ENCODE data around the gene CACNA1C. TPM values are rescaled to one million over a fixed set of nuclear protein-coding genes. Genes with fewer than 3 reads are reported as not detected.

The CACNA1C gene
- total and polyA plus RNA-seq, 2 of the 4 experiments (the other 2 are of a cell fraction) = 1.6 to 2.6 TPM

DNA sequence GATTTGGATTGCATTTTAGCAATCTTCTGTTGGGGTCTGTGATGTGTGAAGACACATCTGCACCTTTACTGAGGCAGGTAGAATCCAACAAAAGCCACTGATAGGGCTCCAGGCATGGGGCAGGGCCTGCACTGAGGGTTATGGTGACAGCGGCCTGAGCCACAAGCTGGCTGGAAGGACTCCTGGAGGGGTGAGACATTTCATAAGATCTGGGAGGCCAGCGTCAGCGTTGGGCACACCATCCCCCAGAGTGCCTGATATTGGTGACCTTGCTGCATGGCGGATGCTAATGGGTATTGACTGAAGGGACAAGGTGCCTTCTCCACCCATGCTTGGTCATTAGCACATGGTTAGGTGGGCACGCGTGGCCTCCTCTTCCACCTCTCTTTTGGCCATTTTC is 187.6 kb downstream of the CACNA1C start:
- no peak overlapping the region for H2BK20ac ChIP-seq (ENCODE audit: low read depth, low read length)
- no TSS peak for BruUV-seq (replicated peaks)
- H2AK9ac ChIP-seq (replicated peaks; ENCODE audit: low read depth, low read length, poor library complexity) = no peak overlapping the region
- H3K36me3 ChIP-seq (ENCODE audit: control insufficient read depth, insufficient read depth, low read length) = no peaks in the 10 kb centered on the region
- ChIA-PET CTCF (no interaction called here), POLR2A (ENCODE audit: unreplicated experiment) (no interaction called here)
- 0 out of 2 replicates have a peak overlapping the region, but pooled peaks have one; percentile 19 for H3K18ac ChIP-seq (ENCODE audit: low read depth, low read length)
- peaks cover 15% of the 10 kb centered on the region for H3K9me1 ChIP-seq (ENCODE audit: insufficient read depth, low read length)
- no peaks in the 10 kb centered on the region for H3K9me3 ChIP-seq (ENCODE audit: control insufficient read depth, insufficient read depth, low read length)
- peak overlapping the region; percentile 11; the same call in 1 of the 2 replicates for H4K91ac ChIP-seq (ENCODE audit: insufficient read depth, low read depth, low read length)
- peaks cover 0 to 16% of the 10 kb centered on the region in 2 experiments; a peak in 2 of 4 replicates for H3K79me1 ChIP-seq (ENCODE audit: low read depth in 1 of 2, low read length in 2 of 2)
- no peak overlapping the region for H3K23ac ChIP-seq (ENCODE audit: low read depth, low read length)
- no peak overlapping the region for H2BK5ac ChIP-seq (ENCODE audit: low read depth, low read length, poor library complexity, severe bottlenecking)
- H3K9ac ChIP-seq (ENCODE audit: low read depth, low read length) = no peak overlapping the region
- H2AFZ ChIP-seq (replicated peaks; ENCODE audit: low read length, poor library complexity) = no peak overlapping the region
- peak overlapping the region; percentile 71; the same call in 1 of the 2 replicates for H2AK5ac ChIP-seq (ENCODE audit: low read depth, low read length)
- H3K27ac ChIP-seq (ENCODE audit: insufficient read depth, low read length) = no peak overlapping the region
- 0 out of 2 replicates have a peak, but pooled peaks cover 3% of the 10 kb centered on the region for H4K20me1 ChIP-seq (ENCODE audit: insufficient read depth, low read length)
- in situ Hi-C loops (cut with MboI; ENCODE audit: low sequenced_read_pairs) = no loop called here
- H3K4me1 ChIP-seq (ENCODE audit: control insufficient read depth, insufficient read depth, low read length) = peaks cover 19% of the 10 kb centered on the region
- ATAC-seq (ENCODE audit: low read depth) = no peak
- H2BK15ac ChIP-seq (ENCODE audit: low read depth, low read length) = no peak overlapping the region
- TF ChIP-seq MXI1 (IDR thresholded peaks at IDR 0.05; ENCODE audit: borderline replicate concordance, low read depth, low read length) (no peak), CHD1 (IDR thresholded peaks at IDR 0.05; ENCODE audit: low read depth, low read length) (no peak), SMC3 (IDR thresholded peaks at IDR 0.05; ENCODE audit: low read depth, low read length) (no peak), RFX5 (IDR thresholded peaks at IDR 0.05; ENCODE audit: low read depth, low read length) (no peak), POLR2A (IDR thresholded peaks at IDR 0.05; ENCODE audit: low read depth, low read length) (no peak), RAD21 (IDR thresholded peaks at IDR 0.05; ENCODE audit: low read length) (no peak), FOS (IDR thresholded peaks at IDR 0.05; ENCODE audit: low read depth, low read length) (no peak), MAZ (IDR thresholded peaks at IDR 0.05; ENCODE audit: borderline replicate concordance, low read depth, low read length) (no peak), MAFK (IDR thresholded peaks at IDR 0.05; ENCODE audit: low read depth, low read length) (no peak), BHLHE40 (IDR thresholded peaks at IDR 0.05; ENCODE audit: low read depth, low read length) (no peak), RCOR1 (IDR thresholded peaks at IDR 0.05; ENCODE audit: insufficient replicate concordance, low read length) (no peak), CEBPB (IDR thresholded peaks at IDR 0.05; ENCODE audit: low read depth, low read length) (no peak), NFE2L2 (IDR thresholded peaks at IDR 0.05; ENCODE audit: low read depth, low read length) (no peak)
- TF ChIP-seq, protein P1, sequence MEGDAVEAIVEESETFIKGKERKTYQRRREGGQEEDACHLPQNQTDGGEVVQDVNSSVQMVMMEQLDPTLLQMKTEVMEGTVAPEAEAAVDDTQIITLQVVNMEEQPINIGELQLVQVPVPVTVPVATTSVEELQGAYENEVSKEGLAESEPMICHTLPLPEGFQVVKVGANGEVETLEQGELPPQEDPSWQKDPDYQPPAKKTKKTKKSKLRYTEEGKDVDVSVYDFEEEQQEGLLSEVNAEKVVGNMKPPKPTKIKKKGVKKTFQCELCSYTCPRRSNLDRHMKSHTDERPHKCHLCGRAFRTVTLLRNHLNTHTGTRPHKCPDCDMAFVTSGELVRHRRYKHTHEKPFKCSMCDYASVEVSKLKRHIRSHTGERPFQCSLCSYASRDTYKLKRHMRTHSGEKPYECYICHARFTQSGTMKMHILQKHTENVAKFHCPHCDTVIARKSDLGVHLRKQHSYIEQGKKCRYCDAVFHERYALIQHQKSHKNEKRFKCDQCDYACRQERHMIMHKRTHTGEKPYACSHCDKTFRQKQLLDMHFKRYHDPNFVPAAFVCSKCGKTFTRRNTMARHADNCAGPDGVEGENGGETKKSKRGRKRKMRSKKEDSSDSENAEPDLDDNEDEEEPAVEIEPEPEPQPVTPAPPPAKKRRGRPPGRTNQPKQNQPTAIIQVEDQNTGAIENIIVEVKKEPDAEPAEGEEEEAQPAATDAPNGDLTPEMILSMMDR (conservative IDR thresholded peaks at IDR 0.05; ENCODE audit: low read depth, low read length) = no peak
- TF ChIP-seq, protein P2, sequence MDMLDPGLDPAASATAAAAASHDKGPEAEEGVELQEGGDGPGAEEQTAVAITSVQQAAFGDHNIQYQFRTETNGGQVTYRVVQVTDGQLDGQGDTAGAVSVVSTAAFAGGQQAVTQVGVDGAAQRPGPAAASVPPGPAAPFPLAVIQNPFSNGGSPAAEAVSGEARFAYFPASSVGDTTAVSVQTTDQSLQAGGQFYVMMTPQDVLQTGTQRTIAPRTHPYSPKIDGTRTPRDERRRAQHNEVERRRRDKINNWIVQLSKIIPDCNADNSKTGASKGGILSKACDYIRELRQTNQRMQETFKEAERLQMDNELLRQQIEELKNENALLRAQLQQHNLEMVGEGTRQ (IDR thresholded peaks at IDR 0.05; ENCODE audit: low read depth, low read length) = no peak
- TF ChIP-seq, protein P3, sequence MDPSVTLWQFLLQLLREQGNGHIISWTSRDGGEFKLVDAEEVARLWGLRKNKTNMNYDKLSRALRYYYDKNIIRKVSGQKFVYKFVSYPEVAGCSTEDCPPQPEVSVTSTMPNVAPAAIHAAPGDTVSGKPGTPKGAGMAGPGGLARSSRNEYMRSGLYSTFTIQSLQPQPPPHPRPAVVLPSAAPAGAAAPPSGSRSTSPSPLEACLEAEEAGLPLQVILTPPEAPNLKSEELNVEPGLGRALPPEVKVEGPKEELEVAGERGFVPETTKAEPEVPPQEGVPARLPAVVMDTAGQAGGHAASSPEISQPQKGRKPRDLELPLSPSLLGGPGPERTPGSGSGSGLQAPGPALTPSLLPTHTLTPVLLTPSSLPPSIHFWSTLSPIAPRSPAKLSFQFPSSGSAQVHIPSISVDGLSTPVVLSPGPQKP (IDR thresholded peaks at IDR 0.05; ENCODE audit: borderline replicate concordance, low read depth, low read length) = no peak
- H4K5ac ChIP-seq (ENCODE audit: low read depth, low read length) = no peak overlapping the region
- H3K4ac ChIP-seq (ENCODE audit: low read depth, low read length) = no peak overlapping the region
- H3K4me2 ChIP-seq (ENCODE audit: low read depth, low read length) = no peak overlapping the region
- H3K56ac ChIP-seq (ENCODE audit: extremely low read depth, insufficient read depth, low read length) = no peak overlapping the region
- dilution Hi-C loops (cut with HindIII; ENCODE audit: low sequenced_read_pairs, unreplicated experiment) = no loop called here
- intact Hi-C loops (cut with micrococcal nuclease) = no loop called here
- no peak overlapping the region for H2BK120ac ChIP-seq (ENCODE audit: low read depth, low read length)
- no peak overlapping the region for H3K4me3 ChIP-seq (ENCODE audit: insufficient read depth, low read depth, low read length)
- 100% methylated on average over 3 of the region's 6 CpGs; no CpG with 5 or more reads in 1 of the 2 experiments for WGBS, 2 experiments (ENCODE audit: extremely low coverage in 2 of 2, insufficient read length in 1 of 2)
- no peaks in the 10 kb centered on the region for H3K27me3 ChIP-seq (ENCODE audit: control insufficient read depth, insufficient read depth, low read length)
- DNase-seq = no peak
- no peak overlapping the region for H4K8ac ChIP-seq (ENCODE audit: low read depth in 2 of 2, low read length in 2 of 2)
- no peak overlapping the region for H3K14ac ChIP-seq (replicated peaks; ENCODE audit: low read depth, low read length)

Data from IMR-90 (cell line).